DOHH2 (cell line): Measurements from ENCODE around the gene REV1.

Experiments
- EZH2phosphoT487 ChIP-seq: fragments of 200-600 bp; sonication (generic); IDR thresholded peaks from 2 replicates; pipeline ENCODE4 v1.6.1; 2017; ENCODE audit warnings: borderline replicate concordance, mild to moderate bottlenecking, antibody characterized with exemption, low read length, moderate library complexity, mixed read lengths
- TF ChIP-seq, protein P1 (sequence below): fragments of 200-600 bp; sonication (generic); IDR thresholded peaks from one replicate; pipeline ENCODE4 v1.5.1; 2014; ENCODE audit warnings: antibody characterized with exemption, mild to moderate bottlenecking, low read depth, low read length; ENCODE audit not compliant: poor library complexity, severe bottlenecking

DNA sequence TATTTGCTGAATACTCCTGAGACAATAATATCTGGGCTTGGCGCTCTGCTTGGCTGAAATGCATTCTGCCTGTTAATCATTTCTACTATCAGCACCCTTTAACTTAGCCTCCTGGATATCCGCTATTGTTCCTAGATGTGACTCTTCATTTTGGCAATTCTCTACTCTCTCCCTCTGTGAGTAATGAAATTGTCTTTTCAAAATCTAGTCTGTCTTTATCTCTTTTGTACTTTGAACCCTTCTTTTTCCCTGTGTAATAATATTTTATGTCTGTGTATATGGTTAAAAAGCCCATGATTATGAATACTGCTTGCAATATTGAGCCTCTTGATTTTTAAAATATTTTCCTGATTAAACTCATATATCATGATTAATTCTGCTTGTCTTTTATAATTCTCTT lies 6.2 kb upstream of the REV1 start:
- TF ChIP-seq, protein P1, sequence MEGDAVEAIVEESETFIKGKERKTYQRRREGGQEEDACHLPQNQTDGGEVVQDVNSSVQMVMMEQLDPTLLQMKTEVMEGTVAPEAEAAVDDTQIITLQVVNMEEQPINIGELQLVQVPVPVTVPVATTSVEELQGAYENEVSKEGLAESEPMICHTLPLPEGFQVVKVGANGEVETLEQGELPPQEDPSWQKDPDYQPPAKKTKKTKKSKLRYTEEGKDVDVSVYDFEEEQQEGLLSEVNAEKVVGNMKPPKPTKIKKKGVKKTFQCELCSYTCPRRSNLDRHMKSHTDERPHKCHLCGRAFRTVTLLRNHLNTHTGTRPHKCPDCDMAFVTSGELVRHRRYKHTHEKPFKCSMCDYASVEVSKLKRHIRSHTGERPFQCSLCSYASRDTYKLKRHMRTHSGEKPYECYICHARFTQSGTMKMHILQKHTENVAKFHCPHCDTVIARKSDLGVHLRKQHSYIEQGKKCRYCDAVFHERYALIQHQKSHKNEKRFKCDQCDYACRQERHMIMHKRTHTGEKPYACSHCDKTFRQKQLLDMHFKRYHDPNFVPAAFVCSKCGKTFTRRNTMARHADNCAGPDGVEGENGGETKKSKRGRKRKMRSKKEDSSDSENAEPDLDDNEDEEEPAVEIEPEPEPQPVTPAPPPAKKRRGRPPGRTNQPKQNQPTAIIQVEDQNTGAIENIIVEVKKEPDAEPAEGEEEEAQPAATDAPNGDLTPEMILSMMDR, result no peak
- TF ChIP-seq EZH2phosphoT487, result no peak
